Hematopoietic multipotent progenitor cell (in vitro differentiated cells): Measurements from ENCODE around the gene KRT78. TPM values are rescaled to one million over a fixed set of nuclear protein-coding genes. Genes with fewer than 3 reads are reported as not detected.

Source experiments
- DNase-seq, 3 donors: peaks; one replicate each; pipeline ENCODE4 v3.0.0-alpha.2; 2011 to 2015; ENCODE audit warnings: low read depth in 2 of 3, low spot score in 2 of 3
- total RNA-seq: library from RNA; depleted of rRNA; stranded (reverse); fragments of >200 nt; gene quantifications from one replicate; pipeline ENCODE4 v1.2.3, GENCODE V29; 2012

KRT78 gene
- total RNA-seq, 1 donor, result not detected

GRCh38 chr12:52813885-52814709, 34.7 kb downstream of the KRT78 start, which contains the start of gene KRT4:
Gene KRT4, minus strand, starts transcription at chr12:52814116. Its CDS starts 58 bp downstream, at chr12:52814058.
- DNase-seq, result no peak

DNA sequence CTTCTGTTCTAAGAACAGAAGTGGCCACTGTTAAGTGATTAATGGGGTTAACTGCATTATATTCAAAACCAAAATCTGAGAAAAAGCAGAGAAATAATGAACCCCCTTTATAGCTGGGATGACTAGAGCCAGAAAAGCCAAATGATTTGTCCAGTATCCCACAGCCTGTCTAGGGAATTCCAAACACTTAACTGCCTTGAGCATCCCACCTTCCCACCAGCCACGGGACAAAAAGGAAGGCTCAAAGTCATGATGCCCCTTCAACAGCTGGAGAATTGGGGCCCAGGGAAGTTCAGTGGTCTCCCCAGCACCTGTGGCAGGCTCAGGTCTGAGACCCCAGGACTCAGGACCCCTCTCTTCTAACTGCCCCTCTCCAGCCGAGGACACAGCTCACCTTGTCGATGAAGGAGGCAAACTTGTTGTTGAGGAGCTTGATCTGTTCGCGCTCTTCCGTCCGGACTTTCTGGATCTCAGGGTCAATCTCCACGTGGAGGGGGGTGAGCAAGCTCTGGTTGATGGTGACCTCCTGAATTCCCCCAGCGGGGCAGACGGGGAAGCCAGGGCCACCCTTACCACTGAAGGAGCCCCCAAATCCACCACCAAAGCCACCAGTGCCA, 35.5 kb downstream of the KRT78 start:
- DNase-seq, result no peak

GRCh38 chr12:52812749-52813148, 36.0 kb downstream of the KRT78 start:
- no peak for DNase-seq

DNA sequence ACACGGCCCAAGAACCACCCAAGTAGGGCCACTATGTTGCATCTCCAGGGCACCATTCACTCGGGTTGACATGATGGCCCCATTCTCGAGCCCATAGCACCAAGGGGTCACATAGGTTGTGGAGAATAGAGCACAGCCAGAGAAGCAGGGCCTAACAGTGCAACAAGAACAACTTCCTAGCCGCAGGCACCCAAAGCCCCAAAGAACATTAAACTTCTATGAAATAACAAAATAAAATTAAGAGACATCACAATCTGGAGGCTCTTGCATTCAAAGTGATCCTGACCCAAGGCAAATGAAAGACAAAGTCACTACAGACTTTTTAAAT, 36.8 kb downstream of the KRT78 start:
- DNase-seq, result no peak

DNA sequence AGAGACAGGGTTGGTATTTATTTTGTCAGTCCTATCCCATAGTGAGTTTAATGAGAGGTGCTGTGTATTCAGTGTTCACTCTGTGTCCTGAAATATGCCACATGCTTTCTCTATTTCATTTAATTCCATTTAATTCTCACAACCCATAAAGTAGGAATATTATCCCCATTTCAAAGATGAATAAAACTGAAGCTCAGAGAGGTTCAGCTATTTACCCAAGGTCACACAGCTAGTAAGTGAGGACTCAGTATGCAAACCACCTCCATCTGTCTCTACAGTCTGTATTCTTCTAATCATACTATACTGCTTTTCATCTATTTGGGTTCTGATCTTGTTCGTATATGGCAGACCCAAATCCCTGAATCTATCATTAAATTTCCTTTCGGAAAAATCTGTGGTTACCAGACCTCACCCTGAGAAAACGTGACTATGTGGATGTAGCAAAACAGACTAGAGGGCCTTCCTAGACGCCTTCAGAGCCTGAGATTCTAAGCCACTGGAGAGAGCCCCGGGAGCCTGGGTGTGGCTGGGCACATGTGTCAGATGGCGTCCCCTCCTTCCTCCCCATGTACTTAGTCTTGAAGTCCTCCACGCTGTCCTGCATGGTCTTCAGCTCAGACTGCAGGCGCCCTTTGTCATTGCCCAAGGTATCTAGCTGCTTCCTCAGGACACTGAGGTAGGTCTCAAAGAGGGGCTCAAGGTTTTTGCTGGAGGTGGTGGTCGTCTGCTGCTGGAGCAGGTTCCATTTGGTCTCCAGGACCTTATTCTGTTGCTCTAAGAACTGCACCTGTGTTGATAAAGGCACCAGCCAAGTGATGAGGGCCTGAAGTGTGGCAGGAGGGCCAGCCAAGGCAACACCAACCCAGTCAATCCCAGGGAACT, 37.4 kb downstream of the KRT78 start:
- DNase-seq, result no peak

- DNase-seq, result no peak
Measured at GRCh38 chr12:52810554-52810953, 38.2 kb downstream of the KRT78 start.

- DNase-seq, result no peak
Measured at GRCh38 chr12:52809166-52809565, 39.6 kb downstream of the KRT78 start.

DNA sequence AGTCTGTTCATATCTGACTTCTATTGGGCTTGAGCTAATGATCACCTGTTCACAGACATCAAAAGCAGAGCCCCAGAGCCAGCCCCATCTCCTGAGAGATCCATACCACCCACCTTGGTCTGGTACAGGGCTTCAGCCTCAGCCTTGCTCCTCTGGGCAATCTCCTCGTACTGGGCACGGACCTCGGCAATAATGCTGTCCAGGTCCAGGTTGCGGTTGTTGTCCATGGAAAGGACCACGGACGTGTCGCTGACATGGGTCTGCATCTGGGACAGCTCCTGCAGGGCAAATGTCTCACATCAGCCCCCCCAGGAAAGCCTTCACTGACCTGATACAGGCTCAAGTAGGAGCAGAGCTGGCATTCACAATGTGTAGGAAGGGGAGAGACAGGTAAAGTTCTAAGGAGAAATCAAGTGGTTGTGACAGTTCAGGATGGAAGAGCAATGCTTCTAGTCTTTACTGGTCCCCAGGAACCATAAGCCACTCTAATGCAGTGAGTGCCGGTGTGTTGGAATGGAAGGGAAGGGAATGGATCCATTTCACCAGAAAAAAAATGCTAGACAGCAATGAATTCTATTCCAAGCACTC, 40.1 kb downstream of the KRT78 start:
- no peak for DNase-seq

- DNase-seq, result no peak
Measured at GRCh38 chr12:52807544-52808470, 41.0 kb downstream of the KRT78 start.

GRCh38 chr12:52806821-52807543, 41.8 kb downstream of the KRT78 start:
- DNase-seq, result no peak

GRCh38 chr12:52806169-52806811, 42.5 kb downstream of the KRT78 start:
- DNase-seq, result no peak

GRCh38 chr12:52805739-52806138, 43.1 kb downstream of the KRT78 start:
- DNase-seq, result no peak

- DNase-seq, result peak in 1 of 3 donors; percentile 38
Measured at GRCh38 chr12:52805000-52805399, 43.8 kb downstream of the KRT78 start.

- no peak for DNase-seq
Measured at GRCh38 chr12:52802442-52802841, 46.4 kb downstream of the KRT78 start.

GRCh38 chr12:52801773-52802172, 47.0 kb downstream of the KRT78 start:
- no peak for DNase-seq

GRCh38 chr12:52800259-52800917, 48.4 kb downstream of the KRT78 start:
- no peak for DNase-seq

DNA sequence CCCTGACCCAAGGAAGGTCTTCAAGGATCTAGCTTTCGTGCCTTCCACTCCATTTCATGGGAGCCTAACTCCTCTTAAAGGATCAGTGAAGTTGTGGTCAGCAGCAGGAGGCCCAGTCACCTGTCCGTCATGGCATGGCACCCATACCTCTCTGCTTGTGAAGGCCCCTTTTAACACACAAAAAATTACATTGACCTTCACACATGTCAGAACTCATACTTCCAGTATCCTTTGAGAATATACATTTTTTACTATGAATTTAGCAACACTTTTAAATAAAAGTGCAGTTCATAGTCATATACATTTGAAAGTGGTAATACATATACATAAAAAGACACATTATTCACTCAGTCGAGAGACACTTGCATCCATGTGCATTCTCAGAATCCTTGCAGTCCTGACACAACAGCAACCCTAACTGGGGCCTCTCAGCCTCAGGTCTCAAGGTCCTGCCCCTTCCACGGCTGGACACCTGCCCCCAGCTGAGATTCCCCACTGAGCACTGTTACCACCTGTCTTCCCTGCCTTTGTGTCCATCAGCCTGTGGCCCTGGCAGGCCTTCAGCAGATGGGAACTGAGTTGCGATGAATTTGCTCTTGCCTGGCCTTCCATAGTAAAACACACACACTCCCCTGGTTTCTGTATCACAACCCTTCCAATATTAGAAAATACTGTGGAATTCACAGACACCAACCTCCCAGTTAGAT, 49.1 kb downstream of the KRT78 start:
- DNase-seq, result no peak
